Measurements from ENCODE around the gene BCAR3. TPM values are rescaled to one million over a fixed set of nuclear protein-coding genes. Genes with fewer than 3 reads are reported as not detected.

BCAR3 gene
- total RNA-seq, 2 donors from 2014 or later = 7.9 to 10.9 TPM

- 35 to 95% methylated on average over 1 of the region's 1 CpG for WGBS, 2 donors
Measured at GRCh38 chr1:93714356-93714755, 32.7 kb upstream of the BCAR3 start.

GRCh38 chr1:93713341-93713740, 31.7 kb upstream of the BCAR3 start:
- no peak for DNase-seq
- Histone ChIP-seq H3K4me1 (peaks cover 8% of the 10 kb centered on the region), H3K4me3 (no peak overlapping the region), H3K27me3 (no peaks in the 10 kb centered on the region), H3K36me3 (replicated peaks in 1 of 2; ENCODE audit: insufficient read depth in 1 of 2, low read depth in 2 of 2) (no peaks in the 10 kb centered on the region), H3K27ac (no peak overlapping the region), H3K9me3 (no peaks in the 10 kb centered on the region)
- ATAC-seq = no peak
- TF ChIP-seq, protein P1, sequence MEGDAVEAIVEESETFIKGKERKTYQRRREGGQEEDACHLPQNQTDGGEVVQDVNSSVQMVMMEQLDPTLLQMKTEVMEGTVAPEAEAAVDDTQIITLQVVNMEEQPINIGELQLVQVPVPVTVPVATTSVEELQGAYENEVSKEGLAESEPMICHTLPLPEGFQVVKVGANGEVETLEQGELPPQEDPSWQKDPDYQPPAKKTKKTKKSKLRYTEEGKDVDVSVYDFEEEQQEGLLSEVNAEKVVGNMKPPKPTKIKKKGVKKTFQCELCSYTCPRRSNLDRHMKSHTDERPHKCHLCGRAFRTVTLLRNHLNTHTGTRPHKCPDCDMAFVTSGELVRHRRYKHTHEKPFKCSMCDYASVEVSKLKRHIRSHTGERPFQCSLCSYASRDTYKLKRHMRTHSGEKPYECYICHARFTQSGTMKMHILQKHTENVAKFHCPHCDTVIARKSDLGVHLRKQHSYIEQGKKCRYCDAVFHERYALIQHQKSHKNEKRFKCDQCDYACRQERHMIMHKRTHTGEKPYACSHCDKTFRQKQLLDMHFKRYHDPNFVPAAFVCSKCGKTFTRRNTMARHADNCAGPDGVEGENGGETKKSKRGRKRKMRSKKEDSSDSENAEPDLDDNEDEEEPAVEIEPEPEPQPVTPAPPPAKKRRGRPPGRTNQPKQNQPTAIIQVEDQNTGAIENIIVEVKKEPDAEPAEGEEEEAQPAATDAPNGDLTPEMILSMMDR (IDR thresholded peaks at IDR 0.05) = no peak
- no peak for TF ChIP-seq POLR2A (IDR thresholded peaks at IDR 0.05)
- intact Hi-C loops (cut with DNase I) = no loop called here

More at GRCh38 chr1:93714356-93714755, 32.7 kb upstream of the BCAR3 start:
- H3K4me3 ChIP-seq = no peak overlapping the region
- DNase-seq (no peak), ATAC-seq (no peak)
- intact Hi-C loops (cut with DNase I) = no loop called here
- H3K27ac ChIP-seq = no peak overlapping the region
- H3K9me3 ChIP-seq = no peaks in the 10 kb centered on the region
- no peaks in the 10 kb centered on the region for H3K36me3 ChIP-seq (replicated peaks in 1 of 2; ENCODE audit: insufficient read depth in 1 of 2, low read depth in 2 of 2)
- no peaks in the 10 kb centered on the region for H3K27me3 ChIP-seq
- no peak for TF ChIP-seq POLR2A (IDR thresholded peaks at IDR 0.05)
- TF ChIP-seq, protein P1 (IDR thresholded peaks at IDR 0.05) = no peak
- H3K4me1 ChIP-seq = no peaks in the 10 kb centered on the region

DNA sequence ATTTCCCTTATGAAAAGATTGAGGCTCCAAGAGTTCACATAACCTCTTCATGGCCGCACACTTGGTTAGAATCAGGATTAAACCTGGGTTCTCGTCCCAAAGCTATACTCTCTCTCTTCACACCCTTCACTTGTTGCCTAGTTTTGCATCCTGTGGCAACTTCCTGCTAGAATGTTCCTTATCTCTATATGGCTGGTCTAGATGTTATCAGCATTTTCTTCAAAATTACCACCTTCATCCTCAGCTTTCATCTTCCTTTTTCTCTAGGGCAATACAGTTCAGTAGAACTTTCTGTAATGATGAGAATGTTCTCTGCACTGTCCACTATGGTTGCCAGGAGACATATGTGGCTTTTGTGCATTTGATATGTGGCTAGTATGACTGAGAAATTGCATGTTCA, 31.1 kb upstream of the BCAR3 start:
- no peak overlapping the region for H3K27ac ChIP-seq
- no peak overlapping the region for H3K4me3 ChIP-seq
- DNase-seq (no peak), ATAC-seq (no peak)
- H3K36me3 ChIP-seq (replicated peaks in 1 of 2; ENCODE audit: insufficient read depth in 1 of 2, low read depth in 2 of 2) = no peaks in the 10 kb centered on the region
- TF ChIP-seq, protein P1 (IDR thresholded peaks at IDR 0.05) = no peak
- no peak for TF ChIP-seq POLR2A (IDR thresholded peaks at IDR 0.05)
- WGBS, 2 donors = 76 to 90% methylated on average over 2 of the region's 2 CpGs
- intact Hi-C loops (cut with DNase I) = no loop called here
- H3K4me1 ChIP-seq = peaks cover 8% of the 10 kb centered on the region
- no peaks in the 10 kb centered on the region for H3K27me3 ChIP-seq
- H3K9me3 ChIP-seq = no peaks in the 10 kb centered on the region

DNA sequence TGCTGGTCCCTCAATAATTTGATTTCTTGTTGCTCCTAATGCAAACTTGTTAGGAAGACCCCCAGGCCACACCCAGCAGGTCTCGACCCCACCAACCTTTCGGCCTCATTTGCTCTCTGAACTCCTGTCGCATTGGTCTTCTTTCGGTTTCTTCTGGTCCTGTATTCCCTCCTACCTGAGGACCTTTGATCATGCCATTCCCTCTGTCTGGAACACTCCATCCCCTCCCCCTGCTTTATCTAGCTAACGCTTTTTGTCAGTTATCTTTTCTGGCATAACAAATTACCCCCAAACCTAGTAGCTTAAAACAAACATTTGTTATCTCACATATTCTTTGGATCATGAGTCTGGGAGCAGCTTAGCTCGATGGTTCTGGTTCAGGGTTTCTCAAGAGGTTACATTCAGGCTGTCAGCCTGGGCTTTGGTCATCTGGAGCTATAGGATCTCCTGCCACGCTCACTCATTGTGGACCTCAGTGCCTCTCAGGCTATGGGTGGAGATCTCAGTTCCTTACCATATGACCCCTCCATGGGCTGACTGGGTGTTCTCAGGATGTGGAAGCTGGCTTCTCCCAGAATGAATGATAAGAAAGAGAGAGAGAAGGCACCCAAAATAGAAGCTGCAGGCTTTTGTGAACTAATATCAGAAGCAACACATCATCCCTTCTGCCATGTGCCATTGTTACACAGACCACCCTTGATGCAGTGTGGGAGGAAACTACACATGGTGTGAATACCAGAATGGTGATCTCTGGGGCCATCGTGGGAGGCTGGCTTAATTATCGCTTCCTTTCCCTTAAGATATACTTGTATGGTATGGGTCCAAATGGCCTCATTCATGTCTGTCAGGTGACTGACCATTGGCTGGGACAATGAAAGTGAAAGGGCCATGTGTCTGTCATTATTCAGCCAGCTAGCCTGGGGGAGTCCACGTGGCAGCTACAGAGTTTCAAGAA, 29.1 kb upstream of the BCAR3 start:
- H3K27ac ChIP-seq = no peak overlapping the region
- H3K4me1 ChIP-seq = peaks cover 8% of the 10 kb centered on the region
- no peaks in the 10 kb centered on the region for H3K36me3 ChIP-seq (replicated peaks in 1 of 2; ENCODE audit: insufficient read depth in 1 of 2, low read depth in 2 of 2)
- TF ChIP-seq POLR2A (IDR thresholded peaks at IDR 0.05) = no peak
- TF ChIP-seq, protein P1 (IDR thresholded peaks at IDR 0.05) = no peak
- no peaks in the 10 kb centered on the region for H3K9me3 ChIP-seq
- no peak overlapping the region for H3K4me3 ChIP-seq
- 68% methylated on average over 10 of the region's 10 CpGs for WGBS, 2 donors
- intact Hi-C loops (cut with DNase I) = no loop called here
- H3K27me3 ChIP-seq = no peaks in the 10 kb centered on the region
- no peak for ATAC-seq
- no peak for DNase-seq
